HCT116 (cell line): ENCODE results near the gene RNF130. TPM values are rescaled to one million over a fixed set of nuclear protein-coding genes. Genes with fewer than 3 reads are reported as not detected.

Experiments
- ATAC-seq: fragments of 200-7000 bp; cut with Tn5 transposase; 2 replicates; pipeline ENCODE4 v1.9.1; 2020; ENCODE audit warnings: mild to moderate bottlenecking, moderate library complexity
- BruUV-seq: library from RNA; stranded (reverse); fragments of 400-500 nt; replicated peaks from 2 replicates; lab custom pipeline; 2021; lab: Mats Ljungman, UMichigan
- CTCF ChIA-PET: fragments of 300-600 bp; sonication (Branson Sonifier 250); formaldehyde crosslinking; loops from one replicate; lab custom pipeline; 2021; ENCODE audit warnings: antibody characterized with exemption; lab: Charles Lee
- POLR2A ChIA-PET: fragments of 300-600, 350-600 bp; sonication (Branson Sonifier 250); formaldehyde crosslinking; loops from one replicate; lab custom pipeline; 2021; ENCODE audit warnings: antibody characterized with exemption; lab: Charles Lee
- RAD21 ChIA-PET, 2 experiments: fragments of 300-600 bp; sonication (Branson Sonifier 250); formaldehyde crosslinking; loops; one replicate each; lab custom pipeline; 2023; ENCODE audit warnings: low total read pairs in 2 of 2; ENCODE audit not compliant: uncharacterized antibody in 2 of 2, unreplicated experiment in 2 of 2, low non-redundant PET in 1 of 2; lab: Charles Lee
- DNase-seq: peaks from one replicate; pipeline ENCODE4 v3.0.0-alpha.2; 2010; ENCODE audit warnings: low read depth, low spot score
- H2AFZ ChIP-seq: fragments of 200-600 bp; shearing (Covaris generic), sonication (generic); 2 replicates; pipeline ENCODE4 v1.6.1; 2017; ENCODE audit warnings: low read depth, mixed run types, mixed read lengths, antibody characterized with exemption, low read length; ENCODE audit not compliant: poor library complexity, severe bottlenecking
- H3K27ac ChIP-seq: 2 replicates; pipeline ENCODE4 v1.5.1; 2012; ENCODE audit warnings: low read depth, low read length
- H3K27me3 ChIP-seq: fragments of 200-600 bp; sonication (generic); 2 replicates; pipeline ENCODE4 v1.6.1; 2016; ENCODE audit warnings: mixed run types, low read length, mixed read lengths; ENCODE audit not compliant: insufficient read depth
- H3K36me3 ChIP-seq, 2 experiments: fragments of 200-500 bp in 1 of 2; fragments of 200-600 bp in 1 of 2; sonication (Bioruptor generic) in 1 of 2; sonication (generic) in 1 of 2; 2 replicates each; pipeline versions ENCODE4 v1.5.1 to v1.6.1; 2014 to 2016; ENCODE audit warnings: low read length in 2 of 2, inconsistent platforms in 1 of 2, mixed read lengths in 1 of 2, mixed run types in 1 of 2; ENCODE audit not compliant: insufficient read depth in 2 of 2, control insufficient read depth in 1 of 2
- H3K4me1 ChIP-seq, 2 experiments: fragments of 200-600 bp in 1 of 2; sonication (generic) in 1 of 2; 2 replicates each; pipeline versions ENCODE4 v1.5.1 to v1.6.1; 2012 to 2017; ENCODE audit warnings: low read length in 2 of 2, inconsistent platforms in 1 of 2, mild to moderate bottlenecking in 1 of 2, mixed read lengths in 1 of 2, mixed run types in 1 of 2, moderate library complexity in 1 of 2; ENCODE audit not compliant: insufficient read depth in 2 of 2, control insufficient read depth in 1 of 2
- H3K4me2 ChIP-seq: fragments of 200-600 bp; sonication (generic); 2 replicates; pipeline ENCODE4 v1.6.1; 2017; ENCODE audit warnings: mixed run types, low read length, mixed read lengths
- H3K4me3 ChIP-seq, 2 experiments: fragments of 200-600 bp in 1 of 2; sonication (generic) in 1 of 2; replicated peaks in 1 of 2; 2 replicates each; pipeline ENCODE4 v1.5.1; 2011 to 2016; ENCODE audit warnings: low read length in 2 of 2, control low read depth in 1 of 2, low read depth in 1 of 2, mild to moderate bottlenecking in 1 of 2, mixed read lengths in 1 of 2, mixed run types in 1 of 2
- H3K79me2 ChIP-seq: fragments of 200-600 bp; sonication (generic); 2 replicates; pipeline ENCODE4 v1.6.1; 2017; ENCODE audit warnings: mild to moderate bottlenecking, mixed run types, low read length, moderate library complexity, mixed read lengths; ENCODE audit not compliant: insufficient read depth
- H3K9ac ChIP-seq: fragments of 200-600 bp; sonication (generic); 2 replicates; pipeline ENCODE4 v1.6.1; 2016; ENCODE audit warnings: low read length, mixed read lengths
- H3K9me2 ChIP-seq: fragments of 200-600 bp; sonication (generic), shearing (Covaris generic); 2 replicates; pipeline ENCODE4 v1.6.1; 2017; ENCODE audit warnings: mixed run types, mild to moderate bottlenecking, moderate library complexity; ENCODE audit not compliant: insufficient read depth
- H3K9me3 ChIP-seq, 2 experiments: fragments of 200-500 bp in 1 of 2; fragments of 200-600 bp in 1 of 2; sonication (Bioruptor generic) in 1 of 2; sonication (generic) in 1 of 2; 2 replicates each; pipeline ENCODE4 v1.6.1; 2014 to 2017; ENCODE audit warnings: low read length in 2 of 2, mixed read lengths in 2 of 2, inconsistent platforms in 1 of 2, low read depth in 1 of 2, mild to moderate bottlenecking in 1 of 2, mixed run types in 1 of 2, moderate library complexity in 1 of 2; ENCODE audit not compliant: control insufficient read depth in 1 of 2, insufficient read depth in 1 of 2
- H4K20me1 ChIP-seq: fragments of 200-600 bp; sonication (generic), shearing (Covaris generic); 2 replicates; pipeline ENCODE4 v1.6.1; 2017; ENCODE audit warnings: mixed run types, mild to moderate bottlenecking, moderate library complexity; ENCODE audit not compliant: insufficient read depth
- CEBPB ChIP-seq: IDR thresholded peaks from 2 replicates; pipeline ENCODE4 v1.6.1; 2012; ENCODE audit warnings: low read depth
- EGR1 ChIP-seq: IDR thresholded peaks from 2 replicates; pipeline ENCODE4 v1.6.1; 2012; ENCODE audit warnings: low read depth
- EZH2 ChIP-seq: fragments of 200-600 bp; sonication (generic); IDR thresholded peaks from 2 replicates; pipeline ENCODE4 v1.6.1; 2017; ENCODE audit warnings: antibody characterized with exemption, mixed run types
- FOSL1 ChIP-seq: IDR thresholded peaks from 2 replicates; pipeline ENCODE4 v1.6.1; 2012; ENCODE audit warnings: low read depth
- MAX ChIP-seq: IDR thresholded peaks from 2 replicates; pipeline ENCODE4 v1.6.1; 2012
- POLR2A ChIP-seq: IDR thresholded peaks from 2 replicates; pipeline ENCODE4 v1.7.0; 2011; ENCODE audit warnings: borderline replicate concordance; ENCODE audit not compliant: insufficient read depth, insufficient read length; ENCODE audit errors: extremely low read depth
- RAD21 ChIP-seq: IDR thresholded peaks from 2 replicates; pipeline ENCODE4 v1.6.1; 2012; ENCODE audit warnings: low read depth, mild to moderate bottlenecking
- SP1 ChIP-seq: IDR thresholded peaks from 2 replicates; pipeline ENCODE4 v1.6.1; 2012; ENCODE audit warnings: low read depth
- TCF7L2 ChIP-seq: IDR thresholded peaks from 2 replicates; pipeline ENCODE4 v1.7.0; 2011; ENCODE audit warnings: borderline replicate concordance, inconsistent platforms; ENCODE audit not compliant: insufficient read depth, insufficient read length; ENCODE audit errors: extremely low read depth
- YY1 ChIP-seq: IDR thresholded peaks from 2 replicates; pipeline ENCODE4 v1.6.1; 2011; ENCODE audit warnings: low read length, low read depth, moderate library complexity, mild to moderate bottlenecking; ENCODE audit not compliant: insufficient replicate concordance; ENCODE audit errors: extremely low read depth
- ZBTB33 ChIP-seq: IDR thresholded peaks from 2 replicates; pipeline ENCODE4 v1.6.1; 2011; ENCODE audit warnings: mild to moderate bottlenecking, low read length, moderate library complexity; ENCODE audit not compliant: insufficient replicate concordance; ENCODE audit errors: extremely low read depth
- ZFX ChIP-seq: fragments of 450-650 bp; IDR thresholded peaks from 2 replicates; pipeline ENCODE4 v1.6.1; 2017
- intact Hi-C: fragments of 100-400 bp; cut with micrococcal nuclease; formaldehyde crosslinking; loops from 2 replicates; pipeline ENCODE4 v1.10.0; 2022
- total RNA-seq: library from RNA; stranded (reverse); gene quantifications from one replicate; pipeline ENCODE4 v1.2.1, GENCODE V29; 2021; ENCODE audit not compliant: unreplicated experiment

The RNF130 gene
- total RNA-seq, 1 experiment from 2014 or later, result 34.9 TPM

- Histone ChIP-seq H3K9ac (no peak overlapping the region), H3K9me2 (no peaks in the 10 kb centered on the region), H3K4me2 (no peak overlapping the region), H2AFZ (no peak overlapping the region), H3K36me3 (no peaks in the 10 kb centered on the region), H3K4me1 (no peaks in the 10 kb centered on the region), H3K79me2 (no peaks in the 10 kb centered on the region), H3K27ac (no peak overlapping the region), H3K4me3 (no peak overlapping the region), H3K27me3 (no peaks in the 10 kb centered on the region), H4K20me1 (no peaks in the 10 kb centered on the region)
- no TSS peak for BruUV-seq
- DNase-seq (no peak), ATAC-seq (no peak)
- POLR2A ChIA-PET, result no interaction called here
- intact Hi-C loops, result no loop called here
- CTCF ChIA-PET, result no interaction called here
- RAD21 ChIA-PET, result no interaction called here
- TF ChIP-seq SP1 (no peak), RAD21 (no peak), TCF7L2 (no peak), EGR1 (no peak), ZBTB33 (no peak), YY1 (no peak), CEBPB (no peak), ZFX (no peak), POLR2A (no peak), FOSL1 (no peak), EZH2 (no peak), MAX (no peak)
- TF ChIP-seq, all 23 proteins: peak for 0
- H3K9me3 ChIP-seq, result no peaks in the 10 kb centered on the region
Observed at GRCh38 chr5:179920175-179920574, 151.4 kb downstream of the RNF130 start.
